Upper lobe of right lung (tissue), 1 donor: ENCODE measurements around the gene PACSIN1. TPM values are rescaled to one million over a fixed set of nuclear protein-coding genes. Genes with fewer than 3 reads are reported as not detected.
"Not testable (repeated sequence)": the region's sequence is repeated elsewhere in the genome, so short reads cannot be mapped to it uniquely, and the experiment has no call there.

Source experiments
- ATAC-seq: fragments of 200-7000 bp; cut with Tn5 transposase; one replicate; pipeline ENCODE4 v1.9.1; 2020; ENCODE audit warnings: mild to moderate bottlenecking, moderate library complexity
- DNase-seq: peaks from one replicate; pipeline ENCODE4 v3.0.0-alpha.2; 2020
- H3K27ac ChIP-seq: fragments of 200-600 bp; one replicate; pipeline ENCODE4 v1.8.0; 2022
- H3K27me3 ChIP-seq: fragments of 200-600 bp; one replicate; pipeline ENCODE4 v1.8.0; 2022; ENCODE audit warnings: mild to moderate bottlenecking
- H3K36me3 ChIP-seq: fragments of 200-600 bp; one replicate; pipeline ENCODE4 v1.8.0; 2022
- H3K4me1 ChIP-seq: fragments of 200-600 bp; one replicate; pipeline ENCODE4 v1.8.0; 2022
- H3K4me3 ChIP-seq: fragments of 200-600 bp; one replicate; pipeline ENCODE4 v1.8.0; 2022; ENCODE audit warnings: mild to moderate bottlenecking
- H3K9me3 ChIP-seq: fragments of 200-600 bp; one replicate; pipeline ENCODE4 v1.8.0; 2022
- CTCF ChIP-seq: fragments of 200-600 bp; IDR thresholded peaks from one replicate; pipeline ENCODE4 v1.8.0; 2022; ENCODE audit warnings: antibody characterized with exemption
- intact Hi-C: fragments of 100-400 bp; cut with DNase I; formaldehyde crosslinking; loops from one replicate; pipeline ENCODE4 v1.11.0; 2022
- total RNA-seq: library from RNA; stranded (reverse); fragmentation: NEBNext Ultra II Directional; extraction: Animal tissue kit (Norgen Biotek cat#: 25700); gene quantifications from one replicate; pipeline ENCODE4 v1.2.1, GENCODE V29; 2021
- donor health status: DM: no; HTN: yes; CAD: no; lungs with severe emphysema.

PACSIN1 gene
- total RNA-seq, 1 donor from 2014 or later: not detected

GRCh38 chr6:34484391-34484790 is 18.5 kb downstream of the PACSIN1 start:
- Histone ChIP-seq H3K27ac (no peak overlapping the region), H3K4me3 (no peak overlapping the region), H3K9me3 (no peaks in the 10 kb centered on the region), H3K27me3 (no peaks in the 10 kb centered on the region), H3K36me3 (no peaks in the 10 kb centered on the region), H3K4me1 (no peaks in the 10 kb centered on the region)
- TF ChIP-seq CTCF: no peak
- no peak for ATAC-seq
- no peak for DNase-seq
- intact Hi-C loops: no loop called here

- intact Hi-C loops: no loop called here
- Histone ChIP-seq H3K36me3 (no peaks in the 10 kb centered on the region), H3K27ac (no peak overlapping the region), H3K9me3 (no peaks in the 10 kb centered on the region), H3K4me3 (no peak overlapping the region), H3K4me1 (no peaks in the 10 kb centered on the region), H3K27me3 (no peaks in the 10 kb centered on the region)
- DNase-seq (peak; percentile 28), ATAC-seq (no peak)
- no peak for TF ChIP-seq CTCF
These were observed 19.0 kb downstream of the PACSIN1 start for GRCh38 chr6:34484899-34485298.

- peak; percentile 51 for DNase-seq
- H3K4me3 ChIP-seq: no peak overlapping the region
- TF ChIP-seq CTCF: no peak
- H3K27me3 ChIP-seq: no peaks in the 10 kb centered on the region
- no peak for ATAC-seq
- no peaks in the 10 kb centered on the region for H3K36me3 ChIP-seq
- no peaks in the 10 kb centered on the region for H3K9me3 ChIP-seq
- no peak overlapping the region for H3K27ac ChIP-seq
- intact Hi-C loops: no loop called here
- no peaks in the 10 kb centered on the region for H3K4me1 ChIP-seq
These were observed 19.6 kb downstream of the PACSIN1 start for GRCh38 chr6:34485321-34486060.

GRCh38 chr6:34486106-34486740 is 20.3 kb downstream of the PACSIN1 start:
- peak; percentile 31 for DNase-seq
- no peak for TF ChIP-seq CTCF

GRCh38 chr6:34486886-34487285 is 21.0 kb downstream of the PACSIN1 start:
- H3K36me3 ChIP-seq, ATAC-seq, H3K4me3 ChIP-seq, H3K4me1 ChIP-seq, H3K27me3 ChIP-seq, H3K9me3 ChIP-seq, intact Hi-C loops, H3K27ac ChIP-seq: not testable (repeated sequence)
- DNase-seq: peak; percentile 8

More at GRCh38 chr6:34486106-34486740, 20.3 kb downstream of the PACSIN1 start:
- Histone ChIP-seq H3K4me1 (no peaks in the 10 kb centered on the region), H3K4me3 (no peak overlapping the region), H3K27ac (no peak overlapping the region), H3K36me3 (no peaks in the 10 kb centered on the region), H3K9me3 (no peaks in the 10 kb centered on the region), H3K27me3 (no peaks in the 10 kb centered on the region)
- intact Hi-C loops: no loop called here
- ATAC-seq: no peak

GRCh38 chr6:34487536-34487935 is 21.7 kb downstream of the PACSIN1 start:
- Histone ChIP-seq H3K9me3 (no peaks in the 10 kb centered on the region), H3K36me3 (no peaks in the 10 kb centered on the region), H3K27me3 (no peaks in the 10 kb centered on the region), H3K4me3 (no peak overlapping the region), H3K4me1 (no peaks in the 10 kb centered on the region), H3K27ac (no peak overlapping the region)
- DNase-seq: peak; percentile 39
- ATAC-seq: no peak
- intact Hi-C loops: no loop called here
- TF ChIP-seq CTCF: no peak
